NCI-H226 (cell line): ENCODE measurements around the gene GAB1.

ENCODE experiments used
- DNase-seq: peaks from one replicate; pipeline ENCODE4 v3.0.0-alpha.2; 2015

GAB1 gene

DNA sequence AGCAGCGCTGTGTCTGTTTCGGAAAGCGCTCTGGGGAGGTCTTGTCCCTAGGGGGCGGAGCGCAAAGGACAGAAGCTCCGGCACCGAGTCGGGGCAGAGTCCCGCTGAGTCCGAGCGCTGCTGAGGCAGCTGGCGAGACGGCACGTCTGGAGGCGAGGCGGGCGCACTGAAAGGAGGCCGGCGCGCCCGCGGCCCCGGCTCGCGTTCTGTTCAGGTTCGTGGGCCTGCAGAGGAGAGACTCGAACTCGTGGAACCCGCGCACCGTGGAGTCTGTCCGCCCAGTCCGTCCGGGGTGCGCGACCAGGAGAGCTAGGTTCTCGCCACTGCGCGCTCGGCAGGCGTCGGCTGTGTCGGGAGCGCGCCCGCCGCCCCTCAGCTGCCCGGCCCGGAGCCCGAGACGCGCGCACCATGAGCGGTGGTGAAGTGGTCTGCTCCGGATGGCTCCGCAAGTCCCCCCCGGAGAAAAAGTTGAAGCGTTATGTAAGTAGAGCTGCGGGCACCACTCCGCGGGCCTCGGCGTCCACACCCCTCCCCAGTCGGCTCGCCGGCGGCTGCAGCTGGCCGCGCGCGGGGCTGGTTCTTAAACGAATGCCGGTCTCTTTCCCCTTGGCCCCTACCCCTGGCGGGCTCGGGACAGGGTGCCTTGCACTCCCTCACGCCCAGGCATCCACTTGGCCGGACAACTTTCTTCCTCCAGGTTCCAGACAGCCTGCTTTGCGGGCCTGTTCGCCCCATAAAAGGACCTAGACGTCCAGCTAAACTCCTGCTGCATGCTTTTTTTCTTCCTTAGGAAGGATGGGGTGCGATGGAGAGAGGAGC is at the start of gene GAB1:
Gene GAB1, plus strand, starts transcription at position 96 of the 819 bp plus-strand sequence. Its CDS starts 313 bp downstream, at position 409.
- DNase-seq = peak; percentile 22

DNA sequence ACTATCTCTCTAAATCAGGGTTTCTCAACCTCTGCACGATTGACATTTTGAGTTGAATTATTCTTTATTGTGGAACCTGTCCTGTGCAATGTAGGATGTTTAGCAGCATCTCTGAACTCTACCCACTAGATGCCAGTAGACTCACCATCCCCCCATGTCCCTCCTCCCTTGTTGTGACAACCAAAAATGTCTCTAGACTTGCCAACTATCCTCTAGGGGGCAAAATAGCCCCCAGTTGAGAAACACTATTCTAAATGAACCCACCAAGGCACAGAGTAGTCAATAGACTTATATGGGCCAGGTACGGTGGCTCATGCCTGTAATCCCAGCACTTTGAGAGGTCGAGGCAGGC is 49.1 kb upstream of the GAB1 start:
- no peak for DNase-seq

DNA sequence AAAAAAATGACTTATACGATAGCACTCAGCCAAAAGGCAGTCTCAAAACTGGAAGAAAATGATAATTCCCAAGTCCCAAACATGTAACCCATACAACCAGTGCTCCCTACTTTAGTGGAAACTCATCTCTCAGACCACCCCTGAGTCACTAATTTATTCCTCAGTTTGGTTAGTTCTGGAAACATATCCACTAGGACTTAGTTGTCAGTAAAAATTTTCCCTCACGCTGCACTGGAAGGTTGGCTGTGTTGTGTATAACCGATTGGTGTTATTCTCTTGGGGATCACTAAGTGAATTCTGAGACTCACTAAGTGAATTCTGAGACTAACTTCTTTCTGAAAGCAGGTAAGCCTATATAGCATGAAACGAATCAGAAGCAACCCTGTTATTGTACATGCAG is 48.5 kb upstream of the GAB1 start:
- DNase-seq = no peak

DNA sequence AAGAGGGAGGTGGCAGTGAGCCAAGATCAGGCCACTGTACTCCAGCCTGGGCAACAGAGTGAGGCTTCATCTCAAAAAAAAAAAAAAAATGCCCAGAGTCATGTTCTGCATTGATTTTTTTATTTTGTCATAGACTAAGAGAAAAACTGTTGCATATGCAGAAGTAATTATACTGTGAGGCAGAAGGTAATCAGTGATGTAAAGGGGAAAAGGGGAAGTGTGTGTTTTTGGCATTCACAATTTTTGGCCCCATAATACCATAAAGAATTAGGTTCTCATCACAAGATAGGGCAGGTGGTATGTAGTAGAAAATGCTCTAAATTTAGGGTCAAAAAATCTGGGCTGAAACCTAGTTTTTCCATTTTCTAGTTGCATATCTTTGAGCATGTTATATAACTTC is 47.3 kb upstream of the GAB1 start:
- DNase-seq = no peak

DNA sequence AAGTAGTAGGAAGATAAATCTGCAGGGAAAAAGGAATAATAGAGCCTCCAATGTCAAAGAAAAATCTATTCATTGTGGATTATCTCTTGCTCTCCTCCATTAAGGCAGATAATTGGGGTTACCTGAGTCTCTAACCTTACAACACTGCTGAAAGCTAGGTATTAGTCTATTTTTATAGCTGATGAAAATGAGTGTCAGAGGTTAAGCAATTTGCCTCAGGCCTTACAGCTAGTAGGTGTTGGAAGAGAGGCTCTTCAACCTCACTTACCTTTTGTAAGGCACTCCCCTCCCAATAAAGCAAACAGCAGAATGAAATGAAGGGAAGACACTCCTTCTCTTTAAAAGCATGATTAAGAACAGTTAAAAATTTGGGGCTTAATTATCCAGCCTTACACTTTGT is 45.4 kb upstream of the GAB1 start:
- DNase-seq = no peak

DNA sequence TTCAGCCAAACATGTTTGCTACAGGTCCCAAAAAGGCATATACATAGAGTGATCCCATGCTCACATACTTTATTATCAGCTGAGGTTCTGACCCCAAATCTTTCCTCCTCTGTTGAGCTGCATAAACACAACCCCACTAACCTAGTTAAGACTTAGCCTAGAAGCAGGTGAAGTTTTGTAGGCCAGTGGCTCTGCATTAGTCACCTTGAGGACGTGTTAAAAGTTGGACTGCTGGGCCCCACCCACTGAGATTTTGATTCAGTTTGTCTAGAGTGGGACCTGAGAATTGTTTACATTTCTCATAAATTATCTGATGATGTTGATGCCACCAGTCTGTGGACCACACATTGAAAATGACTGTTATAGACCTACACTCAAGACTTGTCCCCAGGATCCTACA is 43.8 kb upstream of the GAB1 start:
- DNase-seq = no peak

DNA sequence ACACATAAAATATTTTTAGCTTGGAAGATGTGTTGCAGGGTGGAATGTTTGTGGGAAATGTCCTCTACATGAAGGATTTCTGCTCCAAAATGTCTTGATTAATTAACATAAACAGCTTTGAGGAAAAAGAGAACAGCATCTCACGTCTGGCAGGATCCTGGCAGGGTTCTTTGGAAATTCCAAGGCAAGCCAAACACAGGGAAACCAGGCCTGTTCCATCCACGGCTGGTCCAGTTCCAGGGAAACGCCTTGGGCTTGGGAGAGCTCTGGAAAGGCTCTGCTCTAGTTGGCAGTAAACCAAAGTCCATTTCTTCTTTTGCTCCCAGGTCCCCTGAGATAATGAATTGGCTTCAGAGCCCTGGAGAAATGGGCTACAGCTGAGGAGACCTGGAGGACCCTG is 42.4 kb upstream of the GAB1 start:
- DNase-seq = no peak

DNA sequence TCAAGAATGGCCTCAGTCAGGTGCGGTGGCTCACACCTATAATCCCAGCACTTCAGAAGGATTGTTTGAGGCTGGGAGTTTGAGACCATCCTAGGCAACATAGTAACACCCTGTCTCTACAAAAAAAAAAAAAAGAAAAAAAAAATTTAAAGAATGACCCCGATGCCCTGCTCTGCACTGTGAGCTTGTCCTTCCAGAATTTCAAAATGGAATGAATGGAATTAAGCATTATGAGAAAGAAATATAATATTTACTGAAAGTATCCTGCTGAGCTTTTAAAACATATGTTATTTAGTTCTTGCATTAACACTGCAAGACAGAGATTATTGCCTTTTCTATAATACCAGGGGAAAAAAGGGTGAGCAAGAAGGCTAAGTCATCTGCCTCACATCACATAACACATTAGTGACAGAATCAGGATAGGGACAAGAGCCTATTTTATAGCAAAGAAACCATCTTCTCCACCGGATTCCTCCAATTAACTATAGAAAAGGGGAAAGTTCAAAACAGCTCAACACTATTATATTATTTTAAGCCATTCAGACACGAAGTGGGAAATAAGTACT is 41.9 kb upstream of the GAB1 start:
- no peak for DNase-seq

DNA sequence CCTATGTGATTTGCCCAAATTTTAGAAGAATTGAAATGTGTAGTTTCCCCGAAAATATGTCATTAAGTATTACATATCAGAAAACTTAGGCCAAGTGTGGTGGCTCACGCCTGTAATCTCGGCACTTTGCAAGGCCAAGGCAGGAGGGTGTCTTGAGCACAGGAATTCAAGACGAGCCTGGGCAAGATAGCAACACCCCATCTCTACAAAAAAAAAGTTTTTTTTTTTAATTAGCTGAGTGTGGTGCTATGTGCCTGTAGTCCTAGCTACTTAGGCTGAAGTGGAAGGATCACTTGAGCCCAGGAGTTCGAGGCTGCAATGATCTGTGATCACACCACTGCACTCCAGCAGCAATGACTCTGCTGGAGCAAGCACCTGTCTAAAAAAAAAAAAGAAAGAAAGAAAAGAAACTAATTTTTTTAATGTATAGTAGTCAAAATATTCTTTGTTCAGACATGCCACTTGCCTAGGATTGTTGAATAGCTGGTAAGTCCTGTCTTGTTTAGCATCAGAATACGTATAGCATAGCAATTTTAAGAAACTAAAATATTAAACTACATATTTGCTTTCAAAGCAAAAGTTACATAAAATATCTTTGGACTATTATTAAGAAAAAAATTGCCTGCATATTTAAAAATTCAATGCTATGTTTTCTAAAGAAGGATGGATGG is 40.1 kb upstream of the GAB1 start:
- no peak for DNase-seq

DNA sequence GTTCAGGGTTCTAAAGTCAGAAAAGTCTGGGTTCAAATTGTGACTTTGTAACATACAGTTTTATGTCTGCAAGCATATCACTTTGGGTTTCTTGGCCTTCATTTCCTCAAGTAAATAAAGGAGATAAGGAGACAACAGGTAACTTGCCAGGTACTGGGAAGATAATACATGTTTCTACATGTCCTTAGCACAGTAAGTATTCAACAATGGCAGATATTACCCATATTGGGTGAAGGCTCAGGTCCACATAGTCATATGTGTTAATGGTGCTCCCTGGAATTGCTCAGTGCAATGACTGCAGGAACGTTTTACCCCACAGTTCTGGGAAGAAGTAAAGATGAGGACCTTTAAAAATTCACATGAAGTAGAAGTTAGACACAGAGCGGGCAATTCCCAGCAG is 35.8 kb upstream of the GAB1 start:
- no peak for DNase-seq

DNA sequence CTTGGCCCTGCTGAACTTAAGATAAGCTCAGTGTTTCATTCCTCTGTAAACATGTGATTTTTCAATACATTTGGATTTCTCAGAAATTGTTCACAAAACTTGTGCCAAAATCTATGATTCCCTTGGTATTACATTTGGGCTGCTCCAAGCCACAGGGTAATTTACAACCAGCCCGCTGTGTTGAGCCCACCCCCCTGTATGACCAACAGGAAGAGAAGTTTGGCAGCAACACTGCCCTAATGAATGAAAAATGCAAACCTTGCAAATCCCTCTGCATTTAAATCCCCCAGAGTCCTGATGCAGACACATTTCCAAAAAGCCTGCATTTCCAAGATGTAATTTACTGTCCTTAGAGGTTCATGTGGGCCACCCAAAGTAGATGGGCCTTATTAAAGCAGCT is 34.1 kb upstream of the GAB1 start:
- no peak for DNase-seq

DNA sequence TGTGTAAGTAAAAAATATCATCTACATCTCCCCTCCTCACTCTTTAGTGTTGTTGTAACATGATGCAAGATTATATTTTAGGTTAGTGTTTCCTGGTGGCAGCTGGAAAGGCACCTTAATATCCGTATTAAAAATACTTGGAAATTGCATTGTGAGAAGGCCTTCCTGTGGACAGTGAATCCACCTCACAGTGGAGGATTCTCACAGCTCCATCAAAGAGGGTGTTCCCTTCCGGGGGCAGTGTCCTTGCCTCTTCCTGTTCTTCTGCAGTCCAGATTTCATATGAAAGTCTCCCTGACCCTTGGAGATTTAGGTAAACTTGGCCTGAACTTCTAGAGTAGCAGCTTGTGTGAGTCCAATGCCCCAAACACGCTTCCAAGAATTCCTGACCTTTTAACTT is 29.9 kb upstream of the GAB1 start:
- DNase-seq = no peak

DNA sequence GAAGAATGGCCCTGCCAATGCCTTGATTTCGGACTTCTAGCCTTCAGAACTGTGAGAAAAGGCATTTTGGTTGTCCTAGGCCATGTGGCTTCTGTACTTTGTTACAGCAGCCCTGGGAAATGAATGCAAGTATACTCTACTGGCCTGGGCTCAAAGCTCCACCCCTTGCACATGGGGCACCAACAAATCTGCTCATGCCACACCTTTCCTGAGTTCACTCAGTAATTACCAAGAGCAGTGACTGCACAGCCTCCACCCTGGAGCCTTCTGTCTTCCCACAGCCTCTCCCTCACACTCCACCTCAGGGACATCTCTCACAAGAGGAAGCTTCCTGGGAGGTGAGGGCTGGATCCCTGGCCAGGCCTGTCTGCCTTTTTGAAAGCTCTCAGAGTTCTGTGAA is 29.1 kb upstream of the GAB1 start:
- no peak for DNase-seq

DNA sequence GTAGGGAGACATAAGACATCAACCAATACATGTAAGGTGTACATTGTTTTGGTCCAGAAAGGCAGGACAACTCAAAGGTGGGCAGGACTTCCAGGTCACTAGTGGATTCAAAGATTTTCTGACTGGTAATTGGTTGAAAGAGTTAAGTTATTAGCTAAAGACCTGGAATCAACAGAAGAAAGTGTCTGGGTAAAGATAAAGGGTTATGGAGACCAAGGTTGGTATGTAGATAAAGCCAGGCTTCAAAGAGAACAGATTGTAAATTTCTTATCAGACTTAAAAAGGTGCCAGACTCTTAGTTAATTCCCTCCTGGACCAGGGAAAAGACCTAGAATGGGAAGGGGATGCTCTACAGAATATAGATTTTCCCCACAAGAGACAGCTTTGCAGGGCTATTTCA is 28.3 kb upstream of the GAB1 start:
- DNase-seq = no peak

DNA sequence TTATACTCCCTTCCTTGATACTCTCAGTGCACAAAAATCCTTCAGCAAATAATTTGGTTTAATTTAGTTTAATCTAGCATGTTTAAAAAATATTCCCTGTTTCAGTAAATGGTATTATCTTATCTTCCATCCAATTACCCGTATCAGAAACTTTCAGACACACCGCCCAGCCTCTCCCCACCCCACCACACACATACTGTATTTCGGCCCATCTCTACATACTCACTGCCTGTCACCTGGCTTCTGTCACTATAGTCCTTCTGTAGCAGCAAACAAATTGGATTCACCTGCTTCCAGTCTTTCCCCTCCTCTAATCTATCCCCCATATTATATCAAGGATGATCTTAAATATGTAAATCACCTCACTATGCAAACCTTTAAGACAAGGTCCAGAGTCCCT is 24.8 kb upstream of the GAB1 start:
- DNase-seq = no peak

DNA sequence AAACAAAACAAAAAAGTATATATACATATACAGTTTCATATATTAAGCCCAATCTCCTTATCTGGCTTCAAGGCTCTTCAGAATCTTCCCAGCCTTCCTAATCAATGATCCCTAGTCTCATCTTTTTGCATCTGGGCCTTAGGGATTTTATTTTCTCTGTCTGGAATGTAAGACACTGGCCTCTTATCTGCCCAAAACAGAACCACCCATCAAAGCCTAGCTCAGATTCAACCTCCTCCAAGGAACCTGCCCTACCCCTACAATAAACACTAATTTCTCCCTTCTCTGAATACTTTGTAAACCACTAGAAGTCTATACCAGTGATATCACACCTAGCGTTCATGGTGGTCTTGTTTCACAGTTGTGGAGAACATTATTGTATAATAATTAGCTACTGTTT is 23.2 kb upstream of the GAB1 start:
- DNase-seq = no peak

DNA sequence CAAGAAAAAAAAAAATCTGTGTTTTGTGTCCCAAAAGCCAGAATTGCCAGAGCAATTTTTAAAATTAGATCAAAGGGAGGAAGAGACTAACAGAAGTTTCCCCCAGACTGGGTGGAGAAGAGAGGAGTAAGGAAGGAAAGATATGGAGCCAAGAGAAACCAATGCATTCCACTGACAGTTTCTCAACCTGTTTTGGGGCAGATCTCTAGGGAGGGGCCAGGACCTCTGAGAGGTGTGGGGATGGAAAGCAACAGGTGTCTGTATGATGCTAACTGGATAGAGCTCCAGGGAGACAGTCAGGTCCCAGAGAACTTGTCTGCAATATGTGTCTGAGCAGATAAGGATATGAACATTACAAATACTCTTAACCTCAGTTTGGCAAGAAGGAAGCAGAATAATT is 22.7 kb upstream of the GAB1 start:
- no peak for DNase-seq

DNA sequence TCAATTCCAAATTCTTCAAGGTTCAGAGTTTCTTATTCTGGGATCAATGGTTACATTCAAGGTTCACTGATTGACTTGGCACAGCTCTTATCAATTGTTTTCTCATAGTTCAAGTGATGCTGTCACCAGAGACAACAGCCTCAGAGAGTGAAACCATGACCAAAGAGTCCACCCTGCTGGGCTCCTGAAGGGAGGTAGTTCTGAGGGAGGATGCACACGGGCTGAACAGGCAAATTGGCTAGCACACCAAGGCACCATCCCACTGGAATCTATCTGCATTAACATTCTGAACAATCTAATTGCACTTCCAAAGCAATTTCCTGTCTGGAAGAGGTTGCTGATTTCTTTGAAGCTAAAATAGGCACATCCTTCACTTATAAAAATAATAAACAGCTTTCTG is 16.6 kb upstream of the GAB1 start:
- no peak for DNase-seq

DNA sequence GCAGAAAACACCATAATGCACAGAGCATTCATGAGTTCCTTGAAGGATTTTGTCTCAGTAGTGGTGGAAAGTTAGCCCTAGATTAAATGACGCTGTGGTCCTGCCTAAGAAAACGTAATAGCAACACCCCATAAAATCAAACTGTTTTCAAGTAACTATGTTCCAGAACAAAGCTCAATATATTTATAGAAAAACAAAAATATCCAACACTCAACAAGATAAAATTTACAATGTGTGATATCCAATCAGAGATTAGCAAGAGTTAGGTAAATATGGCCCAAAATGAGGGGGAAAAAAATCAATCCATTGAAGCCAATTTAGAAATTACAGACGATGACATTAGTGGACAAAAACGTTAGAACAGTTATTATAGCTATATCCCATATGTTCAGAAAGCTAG is 9.9 kb upstream of the GAB1 start:
- DNase-seq = no peak

DNA sequence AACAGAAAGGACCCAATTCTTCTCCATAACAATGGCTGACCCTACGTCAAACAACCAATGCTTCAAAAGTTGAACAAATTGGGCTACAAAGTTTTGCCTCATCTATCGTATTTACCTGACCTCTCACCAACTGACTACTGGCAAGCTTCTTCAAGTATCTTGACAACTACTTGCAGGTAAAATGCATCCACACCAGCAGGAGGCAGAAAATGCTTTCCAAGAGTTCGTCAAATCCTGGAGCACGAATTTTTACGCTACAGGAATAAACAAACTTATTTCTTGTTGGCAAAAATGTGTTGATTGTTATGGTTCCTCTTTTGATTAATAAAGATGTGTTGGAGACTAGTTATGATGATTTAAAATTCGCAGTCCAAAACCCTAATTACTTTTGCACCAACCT is 6.7 kb upstream of the GAB1 start:
- DNase-seq = no peak

DNA sequence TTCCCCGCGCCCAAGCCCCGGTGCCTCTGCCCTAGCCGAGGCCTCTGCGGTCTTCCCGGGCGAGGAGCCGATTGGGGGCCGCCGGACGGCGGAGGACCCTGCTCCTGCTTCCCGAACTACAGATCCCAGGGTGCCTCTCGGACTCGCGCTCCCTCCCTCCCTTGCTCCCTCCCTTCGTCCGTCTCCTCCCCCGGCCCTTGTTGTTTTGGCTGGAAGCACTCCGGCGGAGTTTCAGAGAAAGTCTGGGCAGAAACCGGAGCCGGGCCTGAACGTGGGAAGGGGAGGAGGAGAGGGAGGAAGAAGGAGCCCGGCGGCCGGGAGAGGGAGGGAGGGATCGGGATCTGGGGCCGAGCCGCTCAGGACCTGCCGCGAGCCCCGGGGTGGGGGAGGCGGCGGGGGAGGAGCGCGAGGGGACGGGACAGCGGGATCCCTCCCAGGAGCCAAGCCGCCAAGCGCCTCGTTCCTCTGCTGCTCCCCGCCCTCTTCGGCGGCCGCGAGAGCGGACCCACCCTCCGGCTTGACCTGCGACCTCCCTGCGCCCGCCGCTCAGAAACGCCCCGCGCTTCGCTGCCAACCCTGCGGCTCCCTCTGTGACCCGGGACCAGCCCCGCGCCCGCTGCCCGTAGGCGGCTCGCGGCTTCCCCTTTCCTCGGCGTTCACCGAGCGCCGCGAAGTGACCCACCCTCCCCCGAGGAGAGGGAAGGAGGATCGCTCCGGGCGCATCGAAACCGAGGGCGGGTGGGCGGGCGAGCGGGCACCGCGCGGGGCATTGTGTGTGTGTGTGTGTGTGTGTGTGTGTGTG is 496 bp upstream of the GAB1 start:
- peak; percentile 71 for DNase-seq

DNA sequence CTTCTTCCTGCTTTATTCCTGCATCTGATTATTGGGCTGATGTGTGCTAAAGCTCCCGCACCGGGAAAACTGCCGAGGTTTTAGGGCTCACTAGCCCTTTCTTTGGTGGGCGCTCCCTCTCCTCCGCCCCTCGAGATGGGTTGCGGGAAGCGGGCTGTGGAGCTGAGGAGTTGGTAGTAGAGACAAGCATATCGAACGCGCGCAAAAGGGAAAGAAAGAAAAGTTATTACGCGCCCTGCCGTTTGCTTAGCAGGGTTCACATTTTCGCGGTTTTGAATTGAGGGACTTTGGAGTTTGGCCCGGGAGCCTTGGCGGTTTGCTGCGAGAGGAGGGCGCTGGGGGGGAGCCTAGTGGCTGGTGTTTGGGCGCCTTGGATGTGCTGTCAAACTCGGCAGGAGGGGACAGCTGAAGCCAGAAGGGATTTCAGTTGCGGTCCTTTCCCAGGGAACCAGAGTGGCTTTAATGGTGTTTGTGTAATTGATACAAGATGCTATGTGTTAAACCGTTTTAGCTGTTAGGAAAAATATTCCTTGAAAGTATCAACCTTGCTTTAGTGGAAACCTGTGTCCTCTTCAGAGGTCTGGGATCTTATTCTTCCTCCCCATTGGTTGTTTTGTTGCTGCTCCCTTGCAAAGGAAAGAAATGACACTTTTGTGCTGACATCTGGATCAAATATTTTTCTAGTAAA is 1.1 kb downstream of the GAB1 start:
- no peak for DNase-seq

DNA sequence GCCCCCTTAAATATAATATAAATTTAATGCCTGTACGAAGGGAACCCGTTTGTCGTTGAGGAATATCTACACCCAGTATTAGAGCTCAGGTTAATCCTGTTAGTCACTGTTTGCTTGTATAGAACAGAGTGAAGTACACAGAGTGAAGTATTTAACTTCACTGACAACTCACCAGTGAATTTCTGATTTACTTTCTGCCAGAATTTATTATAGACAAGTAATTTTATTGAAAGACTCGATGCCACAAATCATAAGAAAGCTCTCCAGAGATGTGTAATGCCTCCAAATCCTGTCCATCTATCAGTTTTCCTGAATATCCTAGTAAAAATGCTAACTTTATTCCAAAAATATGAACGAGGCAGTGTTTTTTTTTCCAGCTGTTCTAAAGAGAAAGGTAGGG is 1.6 kb downstream of the GAB1 start:
- DNase-seq = no peak
